Middle frontal gyrus (tissue), 1 donor: ENCODE data around the gene DNAJC22.
A peak's percentile ranks its signal among the peaks of the same experiment; 100 is the strongest.

Experiments
- DNase-seq: peaks from one replicate; pipeline ENCODE4 v3.0.0-alpha.2; 2015; ENCODE audit warnings: low spot score; ENCODE audit errors: extremely low spot score

The DNAJC22 gene

DNA sequence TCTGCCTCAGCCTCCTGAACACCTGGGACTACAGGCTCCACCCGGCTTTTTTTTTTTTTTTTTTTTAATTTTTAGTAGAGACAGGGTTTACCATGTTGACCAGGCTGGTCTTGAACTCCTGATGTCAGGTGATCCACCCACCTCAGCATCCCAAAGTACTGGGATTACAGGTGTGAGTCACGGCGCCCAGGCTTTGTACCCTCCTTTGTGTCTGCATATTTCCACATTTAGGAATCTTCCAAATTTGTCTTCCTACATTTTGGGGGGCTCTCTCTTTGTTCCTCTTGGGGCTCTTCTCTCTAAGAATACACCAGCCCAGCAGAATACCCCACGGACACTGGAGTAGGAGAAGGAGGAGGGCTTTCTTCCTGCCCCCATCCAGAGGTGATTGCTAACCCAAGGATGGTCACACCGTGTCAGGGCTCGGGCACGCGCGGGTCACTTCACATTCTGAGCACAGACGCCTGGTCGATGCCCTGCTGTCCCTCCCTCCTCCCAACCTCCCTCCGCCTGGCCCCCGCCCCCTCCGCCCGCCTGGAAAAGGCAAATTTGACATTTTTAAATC, 2.1 kb upstream of the DNAJC22 start:
- no peak for DNase-seq

- no peak for DNase-seq
These were observed 1.4 kb upstream of the DNAJC22 start for GRCh38 chr12:49345051-49345824.

GRCh38 chr12:49345825-49346658, 646 bp upstream of the DNAJC22 start:
- no peak for DNase-seq

GRCh38 chr12:49347311-49348193, 864 bp downstream of the DNAJC22 start:
- DNase-seq = peak; percentile 73

GRCh38 chr12:49348781-49349180, 2.1 kb downstream of the DNAJC22 start:
- no peak for DNase-seq

- DNase-seq = no peak
These were observed 2.6 kb downstream of the DNAJC22 start for GRCh38 chr12:49349266-49349665.

DNA sequence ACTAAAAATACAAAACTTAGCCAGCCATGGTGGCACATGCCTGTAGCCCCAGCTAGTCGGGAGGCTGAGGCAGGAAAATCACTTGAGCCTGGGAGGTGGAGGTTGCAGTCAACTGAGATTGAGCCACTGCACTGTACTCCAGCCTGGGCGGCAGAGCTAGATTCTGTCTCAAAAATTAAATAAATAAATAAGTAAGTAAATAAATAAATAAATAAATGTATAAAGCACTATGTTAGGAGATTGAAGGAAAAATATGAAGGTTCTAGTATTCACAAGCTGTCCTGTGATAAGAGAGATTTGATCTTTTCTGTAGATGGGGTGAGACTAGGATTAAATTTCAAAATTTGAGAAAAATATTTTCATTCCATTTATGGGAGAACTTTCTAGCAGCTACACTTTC, 5.7 kb downstream of the DNAJC22 start:
- no peak for DNase-seq

DNA sequence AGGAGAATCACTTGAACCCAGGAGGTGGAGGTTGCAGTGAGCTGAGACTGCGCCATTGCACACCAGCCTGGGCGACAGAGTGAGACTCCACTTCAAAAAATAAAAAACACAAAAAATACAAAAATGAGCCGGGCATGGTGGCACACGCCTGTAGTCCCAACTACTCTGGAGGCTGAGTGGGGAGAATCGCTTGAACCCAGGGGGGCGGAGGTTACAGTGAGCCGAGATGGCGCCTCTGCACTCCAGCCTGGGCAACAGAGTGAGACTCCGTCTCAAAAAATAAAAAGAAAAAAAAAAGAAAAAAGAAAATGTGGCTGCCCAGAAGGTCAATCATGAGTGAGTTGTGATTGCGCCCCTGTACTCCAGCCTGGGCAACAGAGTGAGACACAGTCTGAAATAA, 9.2 kb downstream of the DNAJC22 start:
- DNase-seq = no peak

DNA sequence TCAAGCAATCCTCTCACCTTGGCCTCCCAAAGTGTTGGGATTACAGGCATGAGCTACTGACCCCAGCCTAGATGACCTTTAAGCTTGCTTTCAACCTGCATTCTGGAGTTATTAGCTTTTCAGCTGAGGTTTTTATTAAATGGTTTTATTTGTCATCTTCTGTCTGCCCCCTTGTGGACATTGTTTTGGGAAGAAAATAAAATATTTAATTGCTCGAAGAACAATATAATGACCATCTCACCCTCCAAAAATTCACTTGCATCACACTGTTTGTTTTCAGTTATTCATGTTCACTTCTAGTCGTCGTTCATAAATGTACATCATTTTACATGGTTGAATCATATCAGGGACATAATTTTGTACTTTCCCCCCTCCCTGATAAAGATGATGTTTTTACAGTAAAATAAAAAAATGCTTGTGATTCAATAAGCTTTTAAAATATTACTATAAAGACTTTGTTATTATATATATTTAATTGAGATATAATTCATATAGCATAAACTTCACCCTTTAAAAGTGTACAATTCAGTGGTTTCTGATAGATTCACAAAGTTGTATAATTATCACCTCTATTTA, 10.5 kb downstream of the DNAJC22 start:
- DNase-seq = no peak

DNA sequence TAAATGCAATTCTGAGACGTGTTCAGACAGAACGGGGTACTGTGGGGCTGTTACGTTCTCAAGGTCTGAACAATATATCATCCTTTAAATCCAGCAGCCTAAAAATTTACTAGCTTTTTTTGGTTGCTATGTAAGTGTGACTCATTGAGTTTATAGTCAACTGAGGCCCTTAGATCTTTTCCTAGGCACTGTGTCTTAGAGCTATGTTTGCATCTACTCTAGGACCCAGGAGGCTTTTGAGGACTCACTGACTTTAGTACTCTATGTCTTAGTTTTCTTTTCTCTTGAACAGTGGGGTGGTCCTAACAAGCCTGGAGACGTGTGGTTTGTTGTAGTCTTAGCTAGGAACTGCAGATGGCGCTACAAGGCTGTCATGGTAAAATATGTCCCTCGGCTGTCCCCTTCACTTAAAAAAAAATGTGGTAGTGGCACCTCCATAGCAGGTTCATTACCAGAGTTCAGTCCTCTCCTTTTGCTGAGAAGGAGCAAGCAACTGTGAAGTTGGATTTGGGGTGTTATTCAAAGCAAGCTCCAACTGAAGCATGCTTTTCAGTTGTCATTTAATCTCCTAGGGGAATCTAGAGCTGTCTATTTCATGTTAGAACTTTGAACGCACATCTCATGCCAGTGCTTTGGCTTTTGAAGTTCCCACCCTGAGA, 11.9 kb downstream of the DNAJC22 start:
- DNase-seq = peak; percentile 40

GRCh38 chr12:49359671-49360070, 13.0 kb downstream of the DNAJC22 start:
- no peak for DNase-seq

GRCh38 chr12:49362077-49362476, 15.4 kb downstream of the DNAJC22 start:
- no peak for DNase-seq

- no peak for DNase-seq
These were observed 18.3 kb downstream of the DNAJC22 start for GRCh38 chr12:49364989-49365388.

DNA sequence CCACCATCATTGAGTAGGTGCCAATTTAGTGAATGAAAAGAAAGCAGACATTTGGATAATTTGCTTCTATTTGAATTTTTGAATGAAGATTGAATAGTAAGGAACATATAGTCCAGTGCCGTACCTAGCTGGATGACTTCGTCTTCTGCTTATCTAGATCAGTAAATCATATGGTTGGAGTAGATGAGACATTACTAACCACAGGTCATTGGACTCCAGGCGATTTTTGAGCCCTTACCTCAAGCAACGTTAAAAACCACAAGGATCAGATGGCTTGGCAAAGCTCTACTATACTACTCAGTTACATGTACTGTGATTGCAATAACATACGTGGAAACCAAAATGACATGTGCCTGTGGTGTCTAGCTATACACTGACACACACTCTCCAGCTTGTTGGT, 18.9 kb downstream of the DNAJC22 start:
- no peak for DNase-seq

DNA sequence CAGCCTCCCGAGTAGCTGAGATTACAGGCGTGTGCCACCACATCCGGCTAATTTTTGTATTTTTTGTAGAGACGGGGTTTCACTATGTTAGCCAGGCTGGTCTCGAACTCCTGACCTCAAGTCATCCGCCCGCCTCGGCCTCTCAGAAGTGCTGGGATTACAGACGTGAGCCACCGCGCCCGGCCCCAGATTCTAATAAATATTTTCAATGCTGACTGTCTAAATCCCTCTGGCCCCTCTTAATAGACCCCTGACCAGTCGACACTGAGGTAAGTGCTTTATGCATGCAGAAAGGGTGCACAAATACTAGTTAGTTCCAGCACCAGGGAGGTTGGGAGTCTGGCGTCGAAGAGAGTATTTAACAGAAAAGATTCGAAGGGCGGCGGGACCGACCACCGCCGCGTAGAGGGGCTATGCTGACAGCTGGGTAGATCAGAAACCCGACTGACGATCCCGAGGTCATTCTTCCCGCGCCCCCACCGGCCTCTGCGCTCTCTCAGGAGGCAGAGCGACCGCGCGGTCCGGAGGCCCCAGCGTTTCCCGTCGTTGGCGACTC, 19.5 kb downstream of the DNAJC22 start:
- no peak for DNase-seq

GRCh38 chr12:49366652-49367380, 20.1 kb downstream of the DNAJC22 start:
- peak; percentile 83 for DNase-seq

- DNase-seq = no peak
These were observed 20.9 kb downstream of the DNAJC22 start, which contains the start of gene SPATS2 for GRCh38 chr12:49367381-49368239. TSS of gene SPATS2 (plus strand) at chr12:49367462. CDS start at chr12:49461013, 93,551 bp downstream.

DNA sequence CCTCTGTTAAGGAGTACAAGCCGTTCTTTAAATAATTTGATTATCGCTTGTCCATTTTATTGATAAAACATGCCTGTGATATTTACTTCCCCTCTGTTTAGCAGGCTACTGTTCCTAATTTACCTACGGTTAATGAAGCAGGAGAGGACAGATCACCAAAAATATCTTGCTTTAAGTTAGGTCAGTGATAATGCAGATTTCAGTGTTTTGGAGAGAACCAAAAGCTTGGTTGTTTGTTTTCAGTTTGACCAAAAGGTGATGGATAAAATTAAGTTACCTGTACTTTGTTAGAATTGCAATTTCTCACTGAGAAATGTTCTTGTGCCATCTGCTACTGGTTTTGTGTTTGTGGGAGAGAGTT, 21.5 kb downstream of the DNAJC22 start:
- no peak for DNase-seq
